GM10847 (cell line): ENCODE results near the gene CALHM4.

Source experiments
- POLR2A ChIP-seq: IDR thresholded peaks from 2 replicates; pipeline ENCODE4 v1.6.1; 2011; ENCODE audit not compliant: insufficient read length; ENCODE audit errors: extremely low read depth

CALHM4 gene

GRCh38 chr6:116553451-116553850 lies at the start of gene CALHM4:
Gene CALHM4, plus strand, starts transcription at chr6:116553751. Its CDS starts 43 bp downstream, at chr6:116553794.
- TF ChIP-seq POLR2A: no peak

GRCh38 chr6:116507324-116507723 lies 46.2 kb upstream of the CALHM4 start:
- no peak for TF ChIP-seq POLR2A

GRCh38 chr6:116508527-116508926 lies 45.0 kb upstream of the CALHM4 start:
- TF ChIP-seq POLR2A: no peak

GRCh38 chr6:116511424-116512110 lies 42.0 kb upstream of the CALHM4 start, which contains the start of gene CALHM5:
Gene CALHM5, plus strand, starts transcription at chr6:116511639. Its CDS starts 58 bp downstream, at chr6:116511697.
- no peak for TF ChIP-seq POLR2A

GRCh38 chr6:116512111-116512559 lies 41.4 kb upstream of the CALHM4 start:
- no peak for TF ChIP-seq POLR2A

- TF ChIP-seq POLR2A: no peak
These were observed 40.8 kb upstream of the CALHM4 start for GRCh38 chr6:116512734-116513133.

GRCh38 chr6:116513224-116513875 lies 40.2 kb upstream of the CALHM4 start:
- TF ChIP-seq POLR2A: no peak

GRCh38 chr6:116514111-116514510 lies 39.4 kb upstream of the CALHM4 start:
- TF ChIP-seq POLR2A: no peak

- TF ChIP-seq POLR2A: no peak
These were observed 38.4 kb upstream of the CALHM4 start for GRCh38 chr6:116515141-116515540.

- no peak for TF ChIP-seq POLR2A
These were observed 34.8 kb upstream of the CALHM4 start for GRCh38 chr6:116518621-116519368.

- TF ChIP-seq POLR2A: no peak
These were observed 30.7 kb upstream of the CALHM4 start for GRCh38 chr6:116522896-116523295.

GRCh38 chr6:116524236-116524635 lies 29.3 kb upstream of the CALHM4 start:
- no peak for TF ChIP-seq POLR2A

GRCh38 chr6:116528133-116528532 lies 25.4 kb upstream of the CALHM4 start:
- no peak for TF ChIP-seq POLR2A

- TF ChIP-seq POLR2A: no peak
These were observed 24.8 kb upstream of the CALHM4 start for GRCh38 chr6:116528780-116529179.

GRCh38 chr6:116529466-116530290 lies 23.9 kb upstream of the CALHM4 start:
- no peak for TF ChIP-seq POLR2A
